Epithelial cell of proximal tubule (primary cell): Measurements from ENCODE around the gene PTEN. TPM values are rescaled to one million over a fixed set of nuclear protein-coding genes. Genes with fewer than 3 reads are reported as not detected.
"Not testable (repeated sequence)": the region's sequence is repeated elsewhere in the genome, so short reads cannot be mapped to it uniquely, and the experiment has no call there.

Source experiments
- DNase-seq: peaks from one replicate; pipeline ENCODE4 v3.0.0-alpha.2; 2011; ENCODE audit warnings: low read depth
- H3K4me3 ChIP-seq: 2 replicates; pipeline ENCODE4 v1.5.1; 2011; ENCODE audit warnings: low read depth, mild to moderate bottlenecking, low read length
- CTCF ChIP-seq: conservative IDR thresholded peaks from 2 replicates; pipeline ENCODE4 v1.5.1; 2012; ENCODE audit warnings: low read depth, mild to moderate bottlenecking, low read length
- total RNA-seq: library from RNA; depleted of rRNA; stranded (reverse); fragments of >200 nt; gene quantifications from 2 replicates; pipeline ENCODE4 v1.2.3, GENCODE V29; 2015

PTEN gene
- total RNA-seq, 1 donor from 2014 or later, result 33.4 TPM

GRCh38 chr10:87873656-87874055 lies 10.2 kb downstream of the PTEN start:
- no peak for DNase-seq
- no peak for TF ChIP-seq CTCF
- H3K4me3 ChIP-seq, result no peak overlapping the region

- DNase-seq, result no peak
- H3K4me3 ChIP-seq, result no peak overlapping the region
- no peak for TF ChIP-seq CTCF
Measured at GRCh38 chr10:87875929-87876571, 12.6 kb downstream of the PTEN start.

- DNase-seq, result no peak
Measured at GRCh38 chr10:87878664-87879459, 15.4 kb downstream of the PTEN start.

GRCh38 chr10:87880336-87880735 lies 16.9 kb downstream of the PTEN start:
- no peak for DNase-seq
- no peak for TF ChIP-seq CTCF
- no peak overlapping the region for H3K4me3 ChIP-seq

More at GRCh38 chr10:87878664-87879459, 15.4 kb downstream of the PTEN start:
- no peak for TF ChIP-seq CTCF
- H3K4me3 ChIP-seq, result no peak overlapping the region

GRCh38 chr10:87881373-87882059 lies 18.1 kb downstream of the PTEN start:
- not testable (repeated sequence) for H3K4me3 ChIP-seq

GRCh38 chr10:87882555-87883294 lies 19.3 kb downstream of the PTEN start:
- no peak for TF ChIP-seq CTCF
- no peak for DNase-seq

More at GRCh38 chr10:87881373-87882059, 18.1 kb downstream of the PTEN start:
- DNase-seq, result not testable (repeated sequence)

GRCh38 chr10:87886635-87887034 lies 23.2 kb downstream of the PTEN start:
- H3K4me3 ChIP-seq, result no peak overlapping the region
- DNase-seq, result no peak
- no peak for TF ChIP-seq CTCF

More at GRCh38 chr10:87882555-87883294, 19.3 kb downstream of the PTEN start:
- H3K4me3 ChIP-seq, result no peak overlapping the region
